NCI-H345 (cell line): Measurements from ENCODE around the gene HEXD.

ENCODE experiments used
- DNase-seq: peaks from one replicate; lab custom pipeline; 2025; lab: John Stamatoyannopoulos, UW

Gene HEXD

GRCh38 chr17:82489851-82490511, 71.8 kb downstream of the HEXD start:
- no peak for DNase-seq

GRCh38 chr17:82490512-82491195, 72.5 kb downstream of the HEXD start:
- DNase-seq: peak; percentile 90

- no peak for DNase-seq
These were observed 73.0 kb downstream of the HEXD start for GRCh38 chr17:82491196-82491530.

GRCh38 chr17:82491533-82491932, 73.4 kb downstream of the HEXD start:
- DNase-seq: no peak
